ENCODE measurements around the gene CAPS2. TPM values are rescaled to one million over a fixed set of nuclear protein-coding genes. Genes with fewer than 3 reads are reported as not detected.

Gene CAPS2
- total RNA-seq, 1 experiment from 2014 or later = 4.3 TPM

GRCh38 chr12:75337905-75338304, 7.8 kb upstream of the CAPS2 start:
- no peaks in the 10 kb centered on the region; a peak in 1 of 5 replicates for H3K9me3 Mint-ChIP-seq
- no peaks in the 10 kb centered on the region for H3K79me1 ChIP-seq (ENCODE audit: insufficient read depth, low read depth, low read length, poor library complexity, severe bottlenecking)
- H4K20me1 ChIP-seq (ENCODE audit: control insufficient read depth, insufficient read depth, insufficient read length) = no peaks in the 10 kb centered on the region
- H3K4me2 ChIP-seq (ENCODE audit: insufficient read depth, insufficient read length, low read length) = no peak overlapping the region
- no peak overlapping the region for H2BK120ac ChIP-seq (ENCODE audit: low read depth, low read length, poor library complexity, severe bottlenecking)
- peaks cover 0 to 2% (median 0%) of the 10 kb centered on the region in 3 experiments; a peak in 2 of 7 replicates for H3K36me3 Mint-ChIP-seq (ENCODE audit: insufficient read depth in 1 of 3, low read depth in 3 of 3)
- no peak overlapping the region for H2BK12ac ChIP-seq (ENCODE audit: insufficient read length, low read depth, low read length)
- no peak overlapping the region for H3K23ac ChIP-seq (ENCODE audit: insufficient read length, low read depth, low read length)
- no peaks in the 10 kb centered on the region for H3K27me3 ChIP-seq (ENCODE audit: insufficient read depth, low read length)
- H3K56ac ChIP-seq (ENCODE audit: insufficient read length, low read depth, low read length) = no peak overlapping the region
- no peak for TF ChIP-seq CTCF (conservative IDR thresholded peaks at IDR 0.05)
- H3K79me2 ChIP-seq (ENCODE audit: insufficient read depth, low read length) = no peaks in the 10 kb centered on the region
- no peak overlapping the region for H3K18ac ChIP-seq (ENCODE audit: insufficient read length, low read depth, low read length)
- H3K4ac ChIP-seq (ENCODE audit: low read depth, low read length) = no peak overlapping the region
- H2AK5ac ChIP-seq (ENCODE audit: insufficient read length, low read length) = no peak overlapping the region
- H4K5ac ChIP-seq (ENCODE audit: insufficient read length, low read depth, low read length) = no peak overlapping the region
- no peak for DNase-seq
- H3K4me3 Mint-ChIP-seq = no peak overlapping the region
- H2BK5ac ChIP-seq (ENCODE audit: insufficient read length, low read length) = no peak overlapping the region
- H3K9ac ChIP-seq (ENCODE audit: extremely low read depth, insufficient read length, low read length) = no peak overlapping the region
- no peak overlapping the region for H2BK15ac ChIP-seq (ENCODE audit: low read depth, low read length)
- no peaks in the 10 kb centered on the region for H3K9me3 ChIP-seq (ENCODE audit: control insufficient read depth, low read depth, low read length)
- H3K23me2 ChIP-seq (ENCODE audit: insufficient read length, low read depth, low read length, poor library complexity, severe bottlenecking) = peaks cover 6% of the 10 kb centered on the region
- no peak overlapping the region for H3K27ac ChIP-seq (ENCODE audit: insufficient read length, low read depth, low read length)
- H3K4me1 ChIP-seq (ENCODE audit: insufficient read depth, low read length) = no peaks in the 10 kb centered on the region; the same call in 1 of the 2 replicates
- no peak overlapping the region for H4K91ac ChIP-seq (ENCODE audit: insufficient read length, low read depth, low read length)
- no peak overlapping the region for H3K27ac Mint-ChIP-seq
- peaks cover 7 to 11% of the 10 kb centered on the region in 2 experiments for H3K4me1 Mint-ChIP-seq
- no peak overlapping the region for H2AFZ ChIP-seq (ENCODE audit: low read length)
- no peak overlapping the region for H3T11ph ChIP-seq (ENCODE audit: low read length)
- no peak overlapping the region for H2BK20ac ChIP-seq (ENCODE audit: low read depth, low read length, poor library complexity, severe bottlenecking)
- no peaks in the 10 kb centered on the region; the same call in 1 of the 2 replicates for H3K27me3 Mint-ChIP-seq (ENCODE audit: low read depth)
- no peak overlapping the region for H4K8ac ChIP-seq (replicated peaks; ENCODE audit: insufficient read length, low read depth, low read length)
- WGBS (ENCODE audit: extremely low coverage, insufficient read length, low lambda C conversion rate) = 100% methylated on average over 1 of the region's 1 CpG
- H3K14ac ChIP-seq (ENCODE audit: insufficient read depth, low read length) = no peak overlapping the region
